ENCODE measurements around the gene FBXO21.

DNA sequence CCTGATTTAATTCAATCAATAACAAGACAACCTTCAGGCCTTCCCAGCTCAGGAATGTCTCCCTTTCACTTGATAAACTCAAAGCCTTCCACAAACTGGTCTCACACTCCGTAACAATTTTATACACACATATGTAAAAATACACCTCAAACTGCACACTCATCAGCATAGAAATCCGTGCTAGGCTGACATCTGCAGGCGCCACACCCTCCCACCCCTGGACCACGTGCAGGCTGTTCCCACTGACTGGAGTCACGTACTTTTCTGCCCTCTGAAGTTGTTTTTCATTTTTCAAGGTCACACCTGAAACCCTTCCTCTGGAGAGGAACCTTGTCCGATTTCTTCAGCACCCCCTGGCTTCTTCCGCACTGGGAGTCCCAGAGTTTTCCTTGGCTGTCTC lies 27.6 kb downstream of the FBXO21 start:
- TF ChIP-seq, protein P1, sequence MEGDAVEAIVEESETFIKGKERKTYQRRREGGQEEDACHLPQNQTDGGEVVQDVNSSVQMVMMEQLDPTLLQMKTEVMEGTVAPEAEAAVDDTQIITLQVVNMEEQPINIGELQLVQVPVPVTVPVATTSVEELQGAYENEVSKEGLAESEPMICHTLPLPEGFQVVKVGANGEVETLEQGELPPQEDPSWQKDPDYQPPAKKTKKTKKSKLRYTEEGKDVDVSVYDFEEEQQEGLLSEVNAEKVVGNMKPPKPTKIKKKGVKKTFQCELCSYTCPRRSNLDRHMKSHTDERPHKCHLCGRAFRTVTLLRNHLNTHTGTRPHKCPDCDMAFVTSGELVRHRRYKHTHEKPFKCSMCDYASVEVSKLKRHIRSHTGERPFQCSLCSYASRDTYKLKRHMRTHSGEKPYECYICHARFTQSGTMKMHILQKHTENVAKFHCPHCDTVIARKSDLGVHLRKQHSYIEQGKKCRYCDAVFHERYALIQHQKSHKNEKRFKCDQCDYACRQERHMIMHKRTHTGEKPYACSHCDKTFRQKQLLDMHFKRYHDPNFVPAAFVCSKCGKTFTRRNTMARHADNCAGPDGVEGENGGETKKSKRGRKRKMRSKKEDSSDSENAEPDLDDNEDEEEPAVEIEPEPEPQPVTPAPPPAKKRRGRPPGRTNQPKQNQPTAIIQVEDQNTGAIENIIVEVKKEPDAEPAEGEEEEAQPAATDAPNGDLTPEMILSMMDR (IDR thresholded peaks at IDR 0.05), result no peak
- TF ChIP-seq POLR2AphosphoS5 (IDR thresholded peaks at IDR 0.05) (no peak), POLR2A (IDR thresholded peaks at IDR 0.05) (no peak)
